A549 (cell line): ENCODE data around the gene CFAP73. TPM values are rescaled to one million over a fixed set of nuclear protein-coding genes. Genes with fewer than 3 reads are reported as not detected.

Source experiments
- ATAC-seq, 2 experiments: fragments of 200-7000 bp in 1 of 2; fragments of >200 bp in 1 of 2; cut with Nextera tagmentation in 1 of 2; cut with Tn5 transposase in 1 of 2; 3 replicates each; pipeline versions ENCODE4 v1.8.0 to v1.9.1; 2018 to 2020; ENCODE audit warnings: mild to moderate bottlenecking in 1 of 2, moderate library complexity in 1 of 2
- CTCF ChIA-PET: fragments of 300-600 bp; sonication (Branson Sonifier 250); formaldehyde crosslinking; extraction: SDS; loops from one replicate; lab custom pipeline; 2021; ENCODE audit warnings: antibody characterized with exemption, inconsistent platforms; lab: Yijun Ruan, JAX
- POLR2A ChIA-PET: fragments of 350-600 bp; formaldehyde crosslinking; extraction: SDS; loops from one replicate; lab custom pipeline; 2021; ENCODE audit warnings: antibody characterized with exemption, inconsistent platforms; lab: Yijun Ruan, JAX
- DNase-seq, 2 experiments: peaks; one replicate each; pipeline versions ENCODE4 v3.0.0 to v3.0.0-alpha.2; 2011 to 2016; ENCODE audit warnings: low read depth in 1 of 2, low spot score in 1 of 2
- FAIRE-seq: peaks from 2 replicates; lab custom pipeline; 2011; peaks lifted over from hg19 to GRCh38; lab: Jason Lieb, UNC
- H3K27ac ChIP-seq, 2 experiments: fragments of >200 bp; sonication (Bioruptor Twin); formaldehyde crosslinking; 3 replicates each; pipeline ENCODE4 v1.5.1; 2016 to 2017
- H3K4me1 ChIP-seq: fragments of >200 bp; sonication (Bioruptor Twin); formaldehyde crosslinking; 3 replicates; pipeline ENCODE4 v1.6.1; 2016
- H3K4me2 ChIP-seq: fragments of >200 bp; sonication (Bioruptor Twin); formaldehyde crosslinking; 3 replicates; pipeline ENCODE4 v1.6.1; 2016
- H3K4me3 ChIP-seq: fragments of >200 bp; sonication (Bioruptor Twin); formaldehyde crosslinking; 3 replicates; pipeline ENCODE4 v1.5.1; 2016
- H3K9me3 ChIP-seq: fragments of >200 bp; sonication (Bioruptor Twin); formaldehyde crosslinking; 3 replicates; pipeline ENCODE4 v1.6.1; 2016
- CBX8 ChIP-seq: fragments of 200-600 bp; sonication (generic); IDR thresholded peaks from 2 replicates; pipeline ENCODE4 v1.6.1; 2016
- CHD2 ChIP-seq: fragments of 150-350 bp; IDR thresholded peaks from 2 replicates; pipeline ENCODE4 v1.6.1; 2014; ENCODE audit warnings: low read length; ENCODE audit not compliant: partially characterized antibody
- EP300 ChIP-seq, 2 experiments: fragments of >200 bp; sonication (Bioruptor Twin); formaldehyde crosslinking; IDR thresholded peaks; 2 replicates in 1 of 2; 3 replicates in 1 of 2; pipeline ENCODE4 v1.6.1; 2016 to 2017
- ESRRA ChIP-seq: fragments of 150-350 bp; IDR thresholded peaks from 2 replicates; pipeline ENCODE4 v1.6.1; 2014; ENCODE audit warnings: mild to moderate bottlenecking, low read length, borderline replicate concordance
- FOSB ChIP-seq: fragments of 250-450 bp; sonication (Bioruptor Pico); IDR thresholded peaks from 2 replicates; pipeline ENCODE4 v1.5.0; 2020; ENCODE audit warnings: mild to moderate bottlenecking, moderate library complexity
- HOXB5 ChIP-seq: fragments of 250-450 bp; sonication (Bioruptor Pico); IDR thresholded peaks from 2 replicates; pipeline ENCODE4 v1.5.0; 2020; ENCODE audit warnings: mild to moderate bottlenecking, moderate library complexity
- JUN ChIP-seq, 2 experiments: fragments of >200 bp; sonication (Bioruptor Twin); formaldehyde crosslinking; IDR thresholded peaks; 2 replicates in 1 of 2; 3 replicates in 1 of 2; pipeline ENCODE4 v1.6.1; 2016 to 2017
- MAFK ChIP-seq: fragments of 450-650 bp; IDR thresholded peaks from 2 replicates; pipeline ENCODE4 v1.6.1; 2014; ENCODE audit not compliant: partially characterized antibody
- MAZ ChIP-seq: fragments of 150-350 bp; IDR thresholded peaks from 2 replicates; pipeline ENCODE4 v1.6.1; 2014; ENCODE audit warnings: antibody characterized with exemption, low read depth, low read length, borderline replicate concordance
- MYC ChIP-seq: IDR thresholded peaks from 2 replicates; pipeline ENCODE4 v1.6.1; 2012; ENCODE audit warnings: mild to moderate bottlenecking, inconsistent platforms, low read length, improper control_type of control experiment, borderline replicate concordance
- NFE2L2 ChIP-seq: fragments of 150-350 bp; conservative IDR thresholded peaks from 2 replicates; pipeline ENCODE4 v1.6.1; 2014; ENCODE audit warnings: low read length
- NR3C1 ChIP-seq: fragments of >200 bp; sonication (Bioruptor Twin); formaldehyde crosslinking; IDR thresholded peaks from 3 replicates; pipeline ENCODE4 v1.6.1; 2017
- PHF8 ChIP-seq: fragments of 200-600 bp; sonication (generic); IDR thresholded peaks from 2 replicates; pipeline ENCODE4 v1.6.1; 2016; ENCODE audit warnings: low read depth, mild to moderate bottlenecking, antibody characterized with exemption, moderate library complexity, borderline replicate concordance
- POLR2A ChIP-seq: IDR thresholded peaks from 2 replicates; pipeline ENCODE4 v1.6.1; 2012; ENCODE audit warnings: mild to moderate bottlenecking, low read length
- POLR2AphosphoS2 ChIP-seq: conservative IDR thresholded peaks from 2 replicates; pipeline ENCODE4 v1.6.1; 2012; ENCODE audit warnings: low read length, improper control_type of control experiment, inconsistent platforms
- RAD21 ChIP-seq, 2 experiments: fragments of >200 bp in 1 of 2; sonication (Bioruptor Twin) in 1 of 2; formaldehyde crosslinking in 1 of 2; IDR thresholded peaks in 1 of 2; conservative IDR thresholded peaks in 1 of 2; 2 replicates in 1 of 2; 3 replicates in 1 of 2; pipeline ENCODE4 v1.6.1; 2012 to 2018; ENCODE audit warnings: inconsistent platforms in 1 of 2
- RFX5 ChIP-seq: fragments of 450-650 bp; IDR thresholded peaks from 2 replicates; pipeline ENCODE4 v1.7.1; 2014; ENCODE audit warnings: antibody characterized with exemption, mild to moderate bottlenecking, moderate library complexity
- SMC3 ChIP-seq: fragments of >200 bp; sonication (Bioruptor Twin); formaldehyde crosslinking; IDR thresholded peaks from 3 replicates; pipeline ENCODE4 v1.6.1; 2018; ENCODE audit warnings: inconsistent platforms
- TFCP2L1 ChIP-seq: fragments of 250-450 bp; sonication (Bioruptor Pico); IDR thresholded peaks from 2 replicates; pipeline ENCODE4 v1.5.0; 2021; ENCODE audit warnings: mild to moderate bottlenecking
- TP53 ChIP-seq: fragments of 250-450 bp; sonication (Bioruptor Pico); IDR thresholded peaks from 2 replicates; pipeline ENCODE4 v1.5.0; 2021; ENCODE audit warnings: mild to moderate bottlenecking, moderate library complexity
- ZC3H11A ChIP-seq: fragments of 450-650 bp; IDR thresholded peaks from 2 replicates; pipeline ENCODE4 v1.6.1; 2014; ENCODE audit warnings: antibody characterized with exemption, mild to moderate bottlenecking
- ZNF302 ChIP-seq: fragments of 250-450 bp; sonication (Bioruptor Pico); IDR thresholded peaks from 2 replicates; pipeline ENCODE4 v1.9.0; 2021; ENCODE audit warnings: inconsistent platforms, mild to moderate bottlenecking, moderate library complexity
- ZSCAN20 ChIP-seq: fragments of 250-450 bp; sonication (Bioruptor Pico); IDR thresholded peaks from 2 replicates; pipeline ENCODE4 v1.8.0; 2022; ENCODE audit warnings: mild to moderate bottlenecking, moderate library complexity
- WGBS: methylation state at CpG from one replicate; pipeline ENCODE4 v1.1.6; 2017; ENCODE audit errors: missing lambda C conversion rate; 5-methylcytosine and 5-hydroxymethylcytosine counted together
- polyA plus RNA-seq, 4 experiments: library from polyadenylated mRNA; depleted of rRNA in 3 of 4; stranded (reverse); fragments of >200 nt; fragmentation: RNase III in 1 of 4; extraction: RNeasy Plus Mini Kit Qiagen cat#74134 plus additional on column Dnase treatment in 1 of 4; gene quantifications; 2 replicates in 3 of 4; 3 replicates in 1 of 4; pipeline ENCODE4 v1.2.3, GENCODE V29; 2011 to 2017
- TF ChIP-seq, protein P1 (sequence below): fragments of 200-600 bp; sonication (generic); IDR thresholded peaks from 2 replicates; pipeline ENCODE4 v1.6.1; 2016; ENCODE audit warnings: antibody characterized with exemption, mild to moderate bottlenecking, moderate library complexity
- TF ChIP-seq, protein P2 (sequence below): fragments of 150-350 bp; IDR thresholded peaks from 2 replicates; pipeline ENCODE4 v1.6.1; 2014; ENCODE audit warnings: low read depth, mild to moderate bottlenecking, low read length

CFAP73 gene
- polyA plus RNA-seq, 2 of the 4 experiments (the other 2 are of a cell fraction) = 0.05 TPM; not detected in 1

DNA sequence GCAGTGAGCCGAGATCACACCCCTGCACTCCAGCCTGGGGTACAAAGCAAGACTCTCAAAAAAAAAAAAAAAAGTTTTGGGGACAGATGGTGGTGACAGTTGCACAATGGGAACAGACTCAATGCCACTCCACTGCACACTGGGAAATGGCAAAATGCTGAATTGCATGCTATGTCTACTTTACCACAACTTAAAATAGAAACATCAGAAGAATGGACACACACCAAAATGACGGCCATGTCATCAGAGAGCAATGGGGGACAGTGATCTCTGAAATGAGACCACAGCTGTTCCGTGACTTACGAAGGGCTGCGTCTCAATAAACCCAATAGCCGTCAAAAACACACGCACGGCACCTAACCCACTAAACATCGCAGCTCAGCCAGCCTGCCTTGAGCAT is 22.0 kb downstream of the CFAP73 start (continued):
- TF ChIP-seq, protein P1, sequence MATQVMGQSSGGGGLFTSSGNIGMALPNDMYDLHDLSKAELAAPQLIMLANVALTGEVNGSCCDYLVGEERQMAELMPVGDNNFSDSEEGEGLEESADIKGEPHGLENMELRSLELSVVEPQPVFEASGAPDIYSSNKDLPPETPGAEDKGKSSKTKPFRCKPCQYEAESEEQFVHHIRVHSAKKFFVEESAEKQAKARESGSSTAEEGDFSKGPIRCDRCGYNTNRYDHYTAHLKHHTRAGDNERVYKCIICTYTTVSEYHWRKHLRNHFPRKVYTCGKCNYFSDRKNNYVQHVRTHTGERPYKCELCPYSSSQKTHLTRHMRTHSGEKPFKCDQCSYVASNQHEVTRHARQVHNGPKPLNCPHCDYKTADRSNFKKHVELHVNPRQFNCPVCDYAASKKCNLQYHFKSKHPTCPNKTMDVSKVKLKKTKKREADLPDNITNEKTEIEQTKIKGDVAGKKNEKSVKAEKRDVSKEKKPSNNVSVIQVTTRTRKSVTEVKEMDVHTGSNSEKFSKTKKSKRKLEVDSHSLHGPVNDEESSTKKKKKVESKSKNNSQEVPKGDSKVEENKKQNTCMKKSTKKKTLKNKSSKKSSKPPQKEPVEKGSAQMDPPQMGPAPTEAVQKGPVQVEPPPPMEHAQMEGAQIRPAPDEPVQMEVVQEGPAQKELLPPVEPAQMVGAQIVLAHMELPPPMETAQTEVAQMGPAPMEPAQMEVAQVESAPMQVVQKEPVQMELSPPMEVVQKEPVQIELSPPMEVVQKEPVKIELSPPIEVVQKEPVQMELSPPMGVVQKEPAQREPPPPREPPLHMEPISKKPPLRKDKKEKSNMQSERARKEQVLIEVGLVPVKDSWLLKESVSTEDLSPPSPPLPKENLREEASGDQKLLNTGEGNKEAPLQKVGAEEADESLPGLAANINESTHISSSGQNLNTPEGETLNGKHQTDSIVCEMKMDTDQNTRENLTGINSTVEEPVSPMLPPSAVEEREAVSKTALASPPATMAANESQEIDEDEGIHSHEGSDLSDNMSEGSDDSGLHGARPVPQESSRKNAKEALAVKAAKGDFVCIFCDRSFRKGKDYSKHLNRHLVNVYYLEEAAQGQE = no peak
- no peak for TF ChIP-seq POLR2AphosphoS2
- no peak for TF ChIP-seq ZNF302 (CRISPR knock-in tag)
- TF ChIP-seq MYC = no peak
- no peak for TF ChIP-seq JUN (IDR thresholded peaks at IDR 0.05)
- TF ChIP-seq NR3C1 = no peak
- no peak for TF ChIP-seq RAD21 (conservative IDR thresholded peaks at IDR 0.05 in 1 of 2, IDR thresholded peaks at IDR 0.05 in 1 of 2)
- no peak for TF ChIP-seq MAZ
- no peak for TF ChIP-seq ZSCAN20 (CRISPR knock-in tag)
- no peak for TF ChIP-seq HOXB5 (CRISPR knock-in tag)
- TF ChIP-seq, all 56 proteins: peak for 0

DNA sequence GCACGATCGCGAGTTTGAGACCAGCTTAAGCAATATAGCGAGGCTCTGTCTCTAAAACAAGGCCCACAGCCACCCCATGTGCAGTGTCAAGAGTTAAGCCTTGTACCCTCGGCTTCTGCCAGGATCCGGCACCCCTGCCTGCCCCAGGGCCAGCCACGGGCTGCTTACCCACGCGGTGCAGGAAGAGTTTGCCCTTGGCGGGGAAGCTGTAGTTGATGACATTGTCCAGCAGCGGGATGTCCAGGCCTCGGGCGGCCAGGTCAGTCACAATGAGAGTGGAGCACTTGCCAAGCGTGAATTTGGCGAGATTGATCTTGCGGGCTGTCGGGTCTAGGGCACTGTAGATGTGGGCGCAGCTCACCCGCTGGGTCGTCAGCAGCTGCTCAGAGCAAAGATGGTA is 22.7 kb downstream of the CFAP73 start:
- Histone ChIP-seq H3K4me1 (no peaks in the 10 kb centered on the region), H3K9me3 (peaks cover 5% of the 10 kb centered on the region; the same call in 2 of the 3 replicates), H3K4me2 (no peak overlapping the region), H3K4me3 (no peak overlapping the region), H3K27ac (no peak overlapping the region)
- WGBS = 96% methylated on average over 20 of the region's 20 CpGs
- no peak for FAIRE-seq
- TF ChIP-seq TP53 (CRISPR knock-in tag) (no peak), NFE2L2 (no peak), ZC3H11A (no peak), SMC3 (no peak), MAFK (no peak), POLR2A (no peak), NR3C1 (no peak), EP300 (IDR thresholded peaks at IDR 0.05) (no peak), FOSB (CRISPR knock-in tag) (no peak), PHF8 (no peak), TFCP2L1 (CRISPR knock-in tag) (no peak), CBX8 (no peak), CHD2 (no peak), ESRRA (no peak), POLR2AphosphoS2 (no peak), RFX5 (no peak), MYC (no peak)
- TF ChIP-seq, protein P1 = no peak
- TF ChIP-seq, protein P2, sequence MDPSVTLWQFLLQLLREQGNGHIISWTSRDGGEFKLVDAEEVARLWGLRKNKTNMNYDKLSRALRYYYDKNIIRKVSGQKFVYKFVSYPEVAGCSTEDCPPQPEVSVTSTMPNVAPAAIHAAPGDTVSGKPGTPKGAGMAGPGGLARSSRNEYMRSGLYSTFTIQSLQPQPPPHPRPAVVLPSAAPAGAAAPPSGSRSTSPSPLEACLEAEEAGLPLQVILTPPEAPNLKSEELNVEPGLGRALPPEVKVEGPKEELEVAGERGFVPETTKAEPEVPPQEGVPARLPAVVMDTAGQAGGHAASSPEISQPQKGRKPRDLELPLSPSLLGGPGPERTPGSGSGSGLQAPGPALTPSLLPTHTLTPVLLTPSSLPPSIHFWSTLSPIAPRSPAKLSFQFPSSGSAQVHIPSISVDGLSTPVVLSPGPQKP = no peak
- POLR2A ChIA-PET = interaction anchor here (1.2 kb wide), 1 partner anchor 13 kb away, joined by 4 read pairs; the partner anchor contains the start of genes DDX54 and RITA1
- DNase-seq = no peak
- no peak for ATAC-seq
- CTCF ChIA-PET = interaction anchor here (0.9 to 7.8 kb wide), 12 partner anchors 9 to 179 kb away, joined by 3 to 82 read pairs (median 4); partner anchors contain the start of gene RASAL1
